GM12878 (cell line): ENCODE results near the gene TSPAN31. TPM values are rescaled to one million over a fixed set of nuclear protein-coding genes. Genes with fewer than 3 reads are reported as not detected.

Experiments
- ATAC-seq: fragments of 200-7000 bp; cut with Tn5 transposase; 3 replicates; pipeline ENCODE4 v1.9.1; 2020; ENCODE audit warnings: mild to moderate bottlenecking, moderate library complexity
- BruUV-seq: library from RNA; stranded (reverse); fragments of 400-500 nt; replicated peaks from 2 replicates; lab custom pipeline; 2021; lab: Mats Ljungman, UMichigan
- CTCF ChIA-PET: fragments of 300-600 bp; sonication (Branson Sonifier 250); formaldehyde crosslinking; extraction: SDS; loops from one replicate; lab custom pipeline; 2021; ENCODE audit warnings: inconsistent platforms; lab: Yijun Ruan, JAX
- POLR2A ChIA-PET: fragments of 350-600 bp; formaldehyde crosslinking; extraction: SDS; loops from one replicate; lab custom pipeline; 2021; ENCODE audit warnings: inconsistent platforms; lab: Charles Lee
- RAD21 ChIA-PET: fragments of 300-600 bp; sonication (Branson Sonifier 250); formaldehyde crosslinking; loops from one replicate; lab custom pipeline; 2023; ENCODE audit warnings: antibody characterized with exemption; ENCODE audit not compliant: unreplicated experiment; lab: Charles Lee
- SMC1A ChIA-PET: fragments of 300-600 bp; sonication (Branson Sonifier 250); formaldehyde crosslinking; loops from one replicate; lab custom pipeline; 2023; ENCODE audit not compliant: unreplicated experiment, uncharacterized antibody; lab: Charles Lee
- DNase-seq: peaks from one replicate; pipeline ENCODE4 v3.0.0-alpha.2; 2011; ENCODE audit warnings: low read depth, low spot score
- FAIRE-seq: peaks from 3 replicates; lab custom pipeline; 2011; peaks lifted over from hg19 to GRCh38; lab: Jason Lieb, UNC
- H2AFZ ChIP-seq: 2 replicates; pipeline ENCODE4 v1.6.0; 2011; ENCODE audit warnings: low read depth, low read length, control low read depth; ENCODE audit not compliant: control insufficient read depth
- H3K27ac ChIP-seq: 2 replicates; pipeline ENCODE4 v1.5.1; 2011; ENCODE audit warnings: control low read depth; ENCODE audit not compliant: control insufficient read depth, insufficient read depth
- H3K27me3 ChIP-seq, 2 experiments: replicated peaks in 1 of 2; 2 replicates each; pipeline versions ENCODE4 v1.6.0 to v1.6.1; 2011; ENCODE audit warnings: low read length in 1 of 2; ENCODE audit not compliant: control insufficient read depth in 2 of 2, insufficient read depth in 2 of 2
- H3K36me3 ChIP-seq, 2 experiments: 2 replicates each; pipeline ENCODE4 v1.5.1; 2011; ENCODE audit warnings: low read length in 1 of 2; ENCODE audit not compliant: control insufficient read depth in 2 of 2, insufficient read depth in 2 of 2
- H3K4me1 ChIP-seq: 2 replicates; pipeline ENCODE4 v1.6.1; 2011; ENCODE audit warnings: mild to moderate bottlenecking, low read length, moderate library complexity, mixed read lengths; ENCODE audit not compliant: control insufficient read depth, insufficient read depth
- H3K4me2 ChIP-seq: 2 replicates; pipeline ENCODE4 v1.6.0; 2011; ENCODE audit warnings: control low read depth; ENCODE audit not compliant: control insufficient read depth, insufficient read depth
- H3K4me3 ChIP-seq: fragments of 200-600 bp; sonication (generic); 2 replicates; pipeline ENCODE4 v1.5.1; 2016
- H3K79me2 ChIP-seq: 2 replicates; pipeline ENCODE4 v1.6.0; 2011; ENCODE audit warnings: low read length; ENCODE audit not compliant: control insufficient read depth, insufficient read depth
- H3K9ac ChIP-seq: 2 replicates; pipeline ENCODE4 v1.8.0; 2011; ENCODE audit warnings: low read length, control low read depth, mixed read lengths; ENCODE audit not compliant: control insufficient read depth, insufficient read depth
- H3K9me3 ChIP-seq: replicated peaks from 3 replicates; pipeline ENCODE4 v1.5.1; 2011; ENCODE audit warnings: mild to moderate bottlenecking, low read length; ENCODE audit not compliant: control insufficient read depth, insufficient read depth
- H4K20me1 ChIP-seq: 2 replicates; pipeline ENCODE4 v1.6.0; 2011; ENCODE audit not compliant: control insufficient read depth, insufficient read depth
- ETV6 ChIP-seq, 2 experiments: fragments of 450-650 bp in 1 of 2; IDR thresholded peaks in 1 of 2; conservative IDR thresholded peaks in 1 of 2; 2 replicates each; pipeline ENCODE4 v1.6.1; 2014; ENCODE audit warnings: antibody characterized with exemption in 1 of 2, borderline replicate concordance in 1 of 2, low read depth in 1 of 2, mild to moderate bottlenecking in 1 of 2, moderate library complexity in 1 of 2
- HCFC1 ChIP-seq: fragments of 150-350 bp; IDR thresholded peaks from 2 replicates; pipeline ENCODE4 v1.6.1; 2014; ENCODE audit warnings: low read length
- SIN3A ChIP-seq: IDR thresholded peaks from 2 replicates; pipeline ENCODE4 v1.6.1; 2012; ENCODE audit warnings: low read depth, low read length, improper control_type of control experiment
- SIX5 ChIP-seq: IDR thresholded peaks from 2 replicates; pipeline ENCODE4 v1.6.1; 2011; ENCODE audit warnings: mild to moderate bottlenecking, low read depth, low read length, moderate library complexity; ENCODE audit not compliant: severe bottlenecking
- YY1 ChIP-seq: IDR thresholded peaks from 2 replicates; pipeline ENCODE4 v1.6.1; 2011; ENCODE audit warnings: low read depth, mild to moderate bottlenecking, low read length
- ZBTB11 ChIP-seq: fragments of 450-650 bp; formaldehyde crosslinking; IDR thresholded peaks from 2 replicates; pipeline ENCODE4 v1.5.0; 2022; ENCODE audit warnings: mild to moderate bottlenecking, missing genetic modification characterization
- ZNF207 ChIP-seq: fragments of 450-650 bp; IDR thresholded peaks from 2 replicates; pipeline ENCODE4 v1.6.1; 2014; ENCODE audit warnings: antibody characterized with exemption, mild to moderate bottlenecking, borderline replicate concordance
- WGBS: methylation state at CpG from one replicate; pipeline ENCODE4 v1.1.6; 2016; ENCODE audit warnings: low lambda C conversion rate; ENCODE audit not compliant: insufficient replicate concordance, insufficient coverage; ENCODE audit errors: missing lambda C conversion rate; 5-methylcytosine and 5-hydroxymethylcytosine counted together
- in situ Hi-C: fragments of 300-500 bp; cut with MboI; formaldehyde crosslinking; loops from 9 replicates; pipeline ENCODE4 v1.14.3; 2018; ENCODE audit warnings: mixed read lengths
- intact Hi-C: fragments of 100-400 bp; cut with micrococcal nuclease; formaldehyde crosslinking; loops from one replicate; pipeline ENCODE4 v1.14.2; 2022; ENCODE audit not compliant: unreplicated experiment
- polyA plus RNA-seq, 11 experiments: library from polyadenylated mRNA; depleted of rRNA in 4 of 11; unstranded in 6 of 11; stranded (reverse) in 5 of 11; fragments of >200 nt; fragmentation: Nextera tagmentation in 4 of 11; fragmentation: Illumina TruSeq in 1 of 11; extraction: Ambion mirVana in 4 of 11; extraction: Trizol in 1 of 11; gene quantifications; 1 replicate in 1 of 11; 2 replicates in 10 of 11; pipeline versions ENCODE4 v1.2.1 to v1.2.3, GENCODE V29; 2011 to 2016; ENCODE audit warnings: inconsistent platforms in 2 of 11, missing spikeins in 2 of 11, low read depth in 1 of 11
- total RNA-seq, 4 experiments: library from RNA; depleted of rRNA in 3 of 4; stranded (reverse); fragments of >200 nt in 3 of 4; fragmentation: Illumina TruSeq in 1 of 4; extraction: Trizol in 1 of 4; gene quantifications; 2 replicates each; pipeline versions ENCODE4 v1.2.1 to v1.2.3, GENCODE V29; 2013 to 2021

Gene TSPAN31
- total and polyA plus RNA-seq, 10 of the 15 experiments (the other 5 are each of a cell fraction or from before 2014, with no cell fraction given): 11.8 to 32.2 (median 24.7) TPM

DNA sequence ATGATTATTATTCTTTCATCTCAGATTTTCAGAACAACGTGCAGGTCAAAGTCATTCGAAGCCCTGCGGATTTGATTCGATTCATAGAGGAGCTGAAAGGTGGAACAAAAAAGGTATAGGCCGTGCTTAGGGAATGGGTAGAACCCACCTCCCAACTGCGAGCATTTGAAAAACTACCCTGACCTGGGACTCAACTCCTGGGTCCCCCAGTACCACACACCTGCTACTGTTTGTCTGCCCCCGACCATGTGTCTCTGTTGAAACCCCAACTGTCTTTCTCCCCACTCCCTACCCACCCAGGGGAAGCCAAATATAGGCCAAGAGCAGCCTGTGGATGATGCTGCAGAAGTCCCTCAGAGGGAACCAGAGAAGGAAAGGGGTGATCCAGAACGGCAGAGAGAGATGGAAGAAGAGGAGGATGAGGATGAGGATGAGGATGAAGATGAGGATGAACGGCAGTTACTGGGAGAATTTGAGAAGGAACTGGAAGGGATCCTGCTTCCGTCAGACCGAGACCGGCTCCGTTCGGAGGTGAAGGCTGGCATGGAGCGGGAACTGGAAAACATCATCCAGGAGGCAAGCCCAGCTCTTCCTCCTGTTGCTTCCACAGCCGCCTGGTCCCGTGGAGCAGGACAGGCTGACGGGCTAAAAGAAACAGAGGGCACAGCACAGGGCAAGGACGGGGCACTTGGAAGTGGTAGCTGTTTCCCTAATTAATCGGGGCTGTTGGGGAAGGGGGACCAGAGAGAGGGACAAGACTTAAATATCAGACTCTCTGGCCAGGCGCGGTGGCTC, 26.8 kb upstream of the TSPAN31 start:
- SMC1A ChIA-PET: no interaction called here
- H3K9me3 ChIP-seq: no peaks in the 10 kb centered on the region
- TF ChIP-seq ZBTB11 (CRISPR knock-in tag) (no peak), SIN3A (no peak), ZNF207 (no peak), SIX5 (no peak), ETV6 (conservative IDR thresholded peaks at IDR 0.05 in 1 of 2, IDR thresholded peaks at IDR 0.05 in 1 of 2; ENCODE audit: borderline replicate concordance in 1 of 2, low read depth in 1 of 2) (no peak), HCFC1 (no peak), YY1 (no peak)
- RAD21 ChIA-PET: no interaction called here
- no peak overlapping the region for H3K4me3 ChIP-seq
- POLR2A ChIA-PET: interaction anchor here (0.7 kb wide), 1 partner anchor 26 kb away, joined by 3 read pairs; no protein-coding TSS in a partner anchor
- no peak overlapping the region for H3K9ac ChIP-seq
- no peak overlapping the region for H3K4me2 ChIP-seq
- no peak for ATAC-seq
- no peak overlapping the region for H2AFZ ChIP-seq
- no TSS peak for BruUV-seq
- H3K79me2 ChIP-seq: no peaks in the 10 kb centered on the region
- in situ Hi-C loops (no loop called here), intact Hi-C loops (no loop called here)
- H3K36me3 ChIP-seq: peaks cover 14 to 20% of the 10 kb centered on the region in 2 experiments
- no peak overlapping the region for H3K27ac ChIP-seq
- no peaks in the 10 kb centered on the region for H3K27me3 ChIP-seq
- DNase-seq: no peak
- no peaks in the 10 kb centered on the region for H3K4me1 ChIP-seq
- WGBS: 93% methylated on average over 22 of the region's 22 CpGs
- CTCF ChIA-PET: no interaction called here
- no peaks in the 10 kb centered on the region for H4K20me1 ChIP-seq
- FAIRE-seq: no peak
